K562 (cell line): Measurements from ENCODE around the gene RERE. TPM values are rescaled to one million over a fixed set of nuclear protein-coding genes. Genes with fewer than 3 reads are reported as not detected.

Experiments used
- ATAC-seq: fragments of 200-7000 bp; cut with Tn5 transposase; 3 replicates; pipeline ENCODE4 v1.9.1; 2020; ENCODE audit warnings: moderate library complexity
- BruUV-seq: library from RNA; stranded (reverse); fragments of 400-500 nt; replicated peaks from 2 replicates; lab custom pipeline; 2021; lab: Mats Ljungman, UMichigan
- CTCF ChIA-PET: fragments of 300-600 bp; formaldehyde crosslinking; extraction: SDS; loops from one replicate; lab custom pipeline; 2021; ENCODE audit warnings: low intra/inter-chr PET ratio; lab: Yijun Ruan, JAX
- POLR2A ChIA-PET: fragments of 300-600, 350-650 bp; sonication (Branson Sonifier 250); formaldehyde crosslinking; extraction: SDS; loops from one replicate; lab custom pipeline; 2021; ENCODE audit warnings: antibody characterized with exemption, inconsistent platforms; lab: Yijun Ruan, JAX
- DNase-seq, 4 experiments: peaks; one replicate each; pipeline versions ENCODE4 v3.0.0 to v3.0.0-alpha.2; 2011 to 2018; ENCODE audit warnings: low spot score in 3 of 4, mixed read lengths in 3 of 4; ENCODE audit errors: extremely low read depth in 1 of 4
- FAIRE-seq: peaks from 2 replicates; lab custom pipeline; 2011; peaks lifted over from hg19 to GRCh38; lab: Jason Lieb, UNC
- H2AFZ ChIP-seq: 2 replicates; pipeline ENCODE4 v1.6.0; 2011; ENCODE audit warnings: low read depth, low read length, control low read depth, inconsistent platforms
- H3K27ac ChIP-seq: fragments of 200-600 bp; 3 replicates; pipeline ENCODE4 v1.8.0; 2011; ENCODE audit warnings: low read depth, mild to moderate bottlenecking, control low read depth, inconsistent platforms, low read length, moderate library complexity, mixed read lengths; ENCODE audit errors: extremely low read depth
- H3K27me3 ChIP-seq, 2 experiments: fragments of 300-600 bp in 1 of 2; 2 replicates in 1 of 2; 3 replicates in 1 of 2; pipeline versions ENCODE4 v1.6.0 to v1.8.0; 2011; ENCODE audit warnings: inconsistent platforms in 2 of 2, low read length in 2 of 2, mild to moderate bottlenecking in 1 of 2, mixed read lengths in 1 of 2, moderate library complexity in 1 of 2; ENCODE audit not compliant: control insufficient read depth in 2 of 2, insufficient read depth in 2 of 2
- H3K36me3 ChIP-seq: fragments of 300-600 bp; 3 replicates; pipeline ENCODE4 v1.8.0; 2011; ENCODE audit warnings: mild to moderate bottlenecking, low read length, inconsistent platforms; ENCODE audit not compliant: control insufficient read depth, insufficient read depth
- H3K4me1 ChIP-seq, 2 experiments: fragments of 200-600 bp in 1 of 2; replicated peaks in 1 of 2; 2 replicates in 1 of 2; 3 replicates in 1 of 2; pipeline versions ENCODE4 v1.5.1 to v1.8.0; 2011; ENCODE audit warnings: inconsistent platforms in 2 of 2, low read length in 2 of 2, mild to moderate bottlenecking in 1 of 2, mixed read lengths in 1 of 2, moderate library complexity in 1 of 2; ENCODE audit not compliant: control insufficient read depth in 2 of 2, insufficient read depth in 2 of 2
- H3K4me2 ChIP-seq: 2 replicates; pipeline ENCODE4 v1.6.1; 2011; ENCODE audit warnings: low read length, control low read depth, inconsistent platforms, mixed read lengths; ENCODE audit not compliant: insufficient read depth
- H3K4me3 ChIP-seq: fragments of 200-600 bp; sonication (generic), shearing (Covaris generic); 2 replicates; pipeline ENCODE4 v1.5.1; 2016; ENCODE audit warnings: control low read depth, inconsistent platforms
- H3K79me2 ChIP-seq: fragments of 200-600 bp; 3 replicates; pipeline ENCODE4 v1.8.0; 2011; ENCODE audit warnings: low read length, inconsistent platforms; ENCODE audit not compliant: control insufficient read depth, insufficient read depth
- H3K9ac ChIP-seq, 2 experiments: 2 replicates each; pipeline versions ENCODE4 v1.6.0 to v1.6.1; 2011; ENCODE audit warnings: low read depth in 2 of 2, low read length in 2 of 2, control low read depth in 1 of 2, inconsistent platforms in 1 of 2, mild to moderate bottlenecking in 1 of 2, mixed read lengths in 1 of 2; ENCODE audit not compliant: insufficient read depth in 1 of 2
- H3K9me1 ChIP-seq: one replicate; pipeline ENCODE4 v1.6.0; 2011; ENCODE audit warnings: inconsistent platforms, mild to moderate bottlenecking, low read length, moderate library complexity; ENCODE audit not compliant: control insufficient read depth, insufficient read depth
- H3K9me3 ChIP-seq: replicated peaks from 2 replicates; pipeline ENCODE4 v1.5.1; 2011; ENCODE audit warnings: low read depth, low read length, inconsistent platforms; ENCODE audit not compliant: control insufficient read depth, insufficient read depth
- H4K20me1 ChIP-seq: replicated peaks from 2 replicates; pipeline ENCODE4 v1.6.1; 2011; ENCODE audit warnings: low read length, inconsistent platforms, mixed read lengths; ENCODE audit not compliant: control insufficient read depth, insufficient read depth
- DNMT1 ChIP-seq: fragments of 450-650 bp; IDR thresholded peaks from 2 replicates; pipeline ENCODE4 v1.6.1; 2016; ENCODE audit warnings: antibody characterized with exemption, mild to moderate bottlenecking
- E2F5 ChIP-seq: sonication (generic); formaldehyde crosslinking; IDR thresholded peaks from 2 replicates; pipeline ENCODE4 v1.8.0; 2022; ENCODE audit warnings: mild to moderate bottlenecking, missing genetic modification reagents
- PHTF2 ChIP-seq: fragments of 250-450 bp; sonication (Bioruptor Pico); IDR thresholded peaks from 2 replicates; pipeline ENCODE4 v1.5.0; 2021; ENCODE audit warnings: mild to moderate bottlenecking
- POLR3A ChIP-seq: IDR thresholded peaks from 2 replicates; pipeline ENCODE4 v1.6.1; 2011; ENCODE audit warnings: borderline replicate concordance, mild to moderate bottlenecking, moderate library complexity; ENCODE audit not compliant: insufficient read length, insufficient read depth; ENCODE audit errors: extremely low read depth
- RFX1 ChIP-seq: fragments of 450-650 bp; IDR thresholded peaks from 2 replicates; pipeline ENCODE4 v1.6.1; 2016; ENCODE audit warnings: mild to moderate bottlenecking, moderate library complexity
- SETDB1 ChIP-seq: IDR thresholded peaks from one replicate; pipeline ENCODE4 v1.6.1; 2012; ENCODE audit warnings: low read length, control low read depth, inconsistent platforms
- SIX5 ChIP-seq, 2 experiments: IDR thresholded peaks; 2 replicates each; pipeline ENCODE4 v1.6.1; 2011; ENCODE audit warnings: low read length in 2 of 2, borderline replicate concordance in 1 of 2, low read depth in 1 of 2, mild to moderate bottlenecking in 1 of 2, moderate library complexity in 1 of 2; ENCODE audit not compliant: insufficient read depth in 1 of 2
- SP1 ChIP-seq: sonication (generic); formaldehyde crosslinking; IDR thresholded peaks from 2 replicates; pipeline ENCODE4 v1.8.1; 2022; ENCODE audit warnings: mild to moderate bottlenecking, missing genetic modification reagents
- ZEB2 ChIP-seq: fragments of 450-650 bp; IDR thresholded peaks from 2 replicates; pipeline ENCODE4 v1.6.1; 2016
- ZFX ChIP-seq: sonication (generic); formaldehyde crosslinking; IDR thresholded peaks from 2 replicates; pipeline ENCODE4 v1.8.0; 2022; ENCODE audit warnings: mild to moderate bottlenecking, missing genetic modification reagents, moderate library complexity
- ZNF263 ChIP-seq: sonication (generic); formaldehyde crosslinking; IDR thresholded peaks from 2 replicates; pipeline ENCODE4 v1.8.0; 2022; ENCODE audit warnings: mild to moderate bottlenecking, missing genetic modification reagents, borderline replicate concordance
- ZNF668 ChIP-seq: fragments of 250-450 bp; sonication (Bioruptor Pico); IDR thresholded peaks from 2 replicates; pipeline ENCODE4 v1.8.0; 2022; ENCODE audit warnings: mild to moderate bottlenecking, inconsistent platforms
- WGBS: fragments of 100-300 bp; shearing (Covaris generic); methylation state at CpG from one replicate; pipeline ENCODE4 v1.1.6; 2016; ENCODE audit warnings: low coverage, mixed read lengths; ENCODE audit not compliant: insufficient coverage; ENCODE audit errors: missing lambda C conversion rate; 5-methylcytosine and 5-hydroxymethylcytosine counted together
- in situ Hi-C: fragments of 300-500 bp; cut with MboI; formaldehyde crosslinking; loops from 4 replicates; pipeline ENCODE4 v1.15.0; 2018; ENCODE audit warnings: inconsistent platforms, mixed read lengths
- intact Hi-C: fragments of 100-400 bp; cut with micrococcal nuclease; formaldehyde crosslinking; loops from 2 replicates; pipeline ENCODE4 v1.14.2; 2022
- polyA plus RNA-seq, 8 experiments: library from polyadenylated mRNA; depleted of rRNA in 4 of 8; stranded (reverse) in 5 of 8; unstranded in 3 of 8; fragments of >200 nt; fragmentation: Nextera tagmentation in 2 of 8; fragmentation: Illumina TruSeq in 1 of 8; extraction: Ambion mirVana in 2 of 8; extraction: Trizol in 1 of 8; gene quantifications; 2 replicates each; pipeline versions ENCODE4 v1.2.1 to v1.2.3, GENCODE V29; 2011 to 2014; ENCODE audit warnings: inconsistent platforms in 1 of 8, missing spikeins in 1 of 8
- total RNA-seq, 7 experiments: library from RNA; depleted of rRNA in 6 of 7; stranded (reverse); fragments of >200 nt in 6 of 7; fragmentation: Illumina TruSeq in 2 of 7; extraction: Trizol in 2 of 7; gene quantifications; 2 replicates each; pipeline versions ENCODE4 v1.2.1 to v1.2.3, GENCODE V29; 2011 to 2021; ENCODE audit warnings: low replicate concordance in 1 of 7
- TF ChIP-seq, protein P1 (sequence below): sonication (generic); formaldehyde crosslinking; IDR thresholded peaks from 2 replicates; pipeline ENCODE4 v1.8.0; 2022; ENCODE audit warnings: mild to moderate bottlenecking, low read depth, missing genetic modification reagents
- TF ChIP-seq, protein P2 (sequence below): fragments of 250-450 bp; sonication (Bioruptor Pico); IDR thresholded peaks from 2 replicates; pipeline ENCODE4 v1.5.0; 2021
- TF ChIP-seq, protein P3 (sequence below): fragments of 450-650 bp; IDR thresholded peaks from 2 replicates; pipeline ENCODE4 v1.6.1; 2016; ENCODE audit warnings: low read depth, mild to moderate bottlenecking, moderate library complexity
- TF ChIP-seq, protein P4 (sequence below): conservative IDR thresholded peaks from 2 replicates; pipeline ENCODE4 v1.6.1; 2011; ENCODE audit warnings: low read depth, mild to moderate bottlenecking, low read length; ENCODE audit not compliant: control insufficient read depth

The RERE gene
- total and polyA plus RNA-seq, 9 of the 15 experiments (the other 6 are each of a cell fraction or from before 2014, with no cell fraction given): 3.0 to 51.5 (median 13.4) TPM

GRCh38 chr1:8311068-8311718 is 506.2 kb downstream of the RERE start (continued):
- TF ChIP-seq, protein P1, sequence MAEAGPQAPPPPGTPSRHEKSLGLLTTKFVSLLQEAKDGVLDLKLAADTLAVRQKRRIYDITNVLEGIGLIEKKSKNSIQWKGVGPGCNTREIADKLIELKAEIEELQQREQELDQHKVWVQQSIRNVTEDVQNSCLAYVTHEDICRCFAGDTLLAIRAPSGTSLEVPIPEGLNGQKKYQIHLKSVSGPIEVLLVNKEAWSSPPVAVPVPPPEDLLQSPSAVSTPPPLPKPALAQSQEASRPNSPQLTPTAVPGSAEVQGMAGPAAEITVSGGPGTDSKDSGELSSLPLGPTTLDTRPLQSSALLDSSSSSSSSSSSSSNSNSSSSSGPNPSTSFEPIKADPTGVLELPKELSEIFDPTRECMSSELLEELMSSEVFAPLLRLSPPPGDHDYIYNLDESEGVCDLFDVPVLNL (CRISPR knock-in tag): no peak
- TF ChIP-seq SETDB1: no peak
- TF ChIP-seq, protein P2, sequence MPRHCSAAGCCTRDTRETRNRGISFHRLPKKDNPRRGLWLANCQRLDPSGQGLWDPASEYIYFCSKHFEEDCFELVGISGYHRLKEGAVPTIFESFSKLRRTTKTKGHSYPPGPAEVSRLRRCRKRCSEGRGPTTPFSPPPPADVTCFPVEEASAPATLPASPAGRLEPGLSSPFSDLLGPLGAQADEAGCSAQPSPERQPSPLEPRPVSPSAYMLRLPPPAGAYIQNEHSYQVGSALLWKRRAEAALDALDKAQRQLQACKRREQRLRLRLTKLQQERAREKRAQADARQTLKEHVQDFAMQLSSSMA: no peak
- TF ChIP-seq PHTF2 (CRISPR knock-in tag): no peak
- TF ChIP-seq POLR3A: no peak
- TF ChIP-seq ZNF668 (CRISPR knock-in tag): no peak
- TF ChIP-seq, protein P3, sequence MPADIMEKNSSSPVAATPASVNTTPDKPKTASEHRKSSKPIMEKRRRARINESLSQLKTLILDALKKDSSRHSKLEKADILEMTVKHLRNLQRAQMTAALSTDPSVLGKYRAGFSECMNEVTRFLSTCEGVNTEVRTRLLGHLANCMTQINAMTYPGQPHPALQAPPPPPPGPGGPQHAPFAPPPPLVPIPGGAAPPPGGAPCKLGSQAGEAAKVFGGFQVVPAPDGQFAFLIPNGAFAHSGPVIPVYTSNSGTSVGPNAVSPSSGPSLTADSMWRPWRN: no peak

GRCh38 chr1:8307628-8308027 is 509.8 kb downstream of the RERE start:
- ATAC-seq (no peak), DNase-seq (no peak), FAIRE-seq (no peak)
- Histone ChIP-seq H4K20me1 (no peaks in the 10 kb centered on the region), H3K36me3 (no peaks in the 10 kb centered on the region), H2AFZ (no peak overlapping the region), H3K9ac (no peak overlapping the region), H3K4me1 (no peaks in the 10 kb centered on the region), H3K79me2 (no peaks in the 10 kb centered on the region), H3K9me1 (no peaks in the 10 kb centered on the region), H3K27ac (no peak overlapping the region), H3K9me3 (no peaks in the 10 kb centered on the region), H3K4me3 (no peak overlapping the region), H3K4me2 (no peak overlapping the region), H3K27me3 (peaks cover 20 to 43% of the 10 kb centered on the region in 2 experiments)
- intact Hi-C loops (no loop called here), in situ Hi-C loops (loop anchor here (25.0 kb wide), 1 partner anchor 645 kb away; no protein-coding TSS in a partner anchor)
- ChIA-PET CTCF (no interaction called here), POLR2A (interaction anchor here (0.6 to 0.9 kb wide), 3 partner anchors 57 to 289 kb away, joined by 3 to 5 read pairs (median 3); no protein-coding TSS in a partner anchor)
- 5% methylated on average over 4 of the region's 4 CpGs for WGBS
- no TSS peak for BruUV-seq
- no peak for TF ChIP-seq SIX5 (IDR thresholded peaks at IDR 0.05; ENCODE audit: borderline replicate concordance in 1 of 2, insufficient read depth in 1 of 2, low read depth in 1 of 2, low read length in 2 of 2)
- TF ChIP-seq ZEB2: no peak
- TF ChIP-seq DNMT1: no peak
- TF ChIP-seq ZNF263 (CRISPR knock-in tag): no peak
- TF ChIP-seq ZFX (CRISPR knock-in tag): no peak
- TF ChIP-seq RFX1: no peak
- TF ChIP-seq E2F5 (CRISPR knock-in tag): no peak
- no peak for TF ChIP-seq SP1 (CRISPR knock-in tag)
- TF ChIP-seq, protein P4, sequence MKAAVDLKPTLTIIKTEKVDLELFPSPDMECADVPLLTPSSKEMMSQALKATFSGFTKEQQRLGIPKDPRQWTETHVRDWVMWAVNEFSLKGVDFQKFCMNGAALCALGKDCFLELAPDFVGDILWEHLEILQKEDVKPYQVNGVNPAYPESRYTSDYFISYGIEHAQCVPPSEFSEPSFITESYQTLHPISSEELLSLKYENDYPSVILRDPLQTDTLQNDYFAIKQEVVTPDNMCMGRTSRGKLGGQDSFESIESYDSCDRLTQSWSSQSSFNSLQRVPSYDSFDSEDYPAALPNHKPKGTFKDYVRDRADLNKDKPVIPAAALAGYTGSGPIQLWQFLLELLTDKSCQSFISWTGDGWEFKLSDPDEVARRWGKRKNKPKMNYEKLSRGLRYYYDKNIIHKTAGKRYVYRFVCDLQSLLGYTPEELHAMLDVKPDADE: no peak
